NCI-H2171 (cell line): ENCODE data around the gene ZBTB40.

Experiments used
- DNase-seq: peaks from one replicate; lab custom pipeline; 2025; lab: John Stamatoyannopoulos, UW

Gene ZBTB40

GRCh38 chr1:22471610-22472009 lies 20.0 kb downstream of the ZBTB40 start:
- no peak for DNase-seq

GRCh38 chr1:22472596-22472995 lies 20.9 kb downstream of the ZBTB40 start:
- no peak for DNase-seq

- no peak for DNase-seq
Observed at GRCh38 chr1:22473952-22474351, 22.3 kb downstream of the ZBTB40 start.

DNA sequence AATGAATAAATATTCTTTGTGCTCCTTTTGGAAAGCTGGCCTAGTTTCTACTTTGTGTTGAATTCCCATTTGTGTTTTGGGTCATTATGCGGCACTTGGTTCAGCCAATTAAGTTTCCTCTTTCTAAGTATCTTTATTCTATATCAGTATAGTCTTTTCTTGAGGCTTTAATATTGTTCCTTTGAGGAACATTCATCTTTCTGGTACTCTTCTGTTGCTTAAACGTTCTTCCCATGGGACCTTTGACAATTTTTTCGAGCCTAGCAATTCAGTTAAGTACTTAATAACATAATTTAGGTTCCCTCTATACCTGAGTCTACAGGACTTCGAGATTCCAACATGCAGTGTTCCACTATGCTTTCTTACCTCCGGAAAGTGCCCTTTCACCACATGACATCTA lies 24.9 kb downstream of the ZBTB40 start:
- DNase-seq: no peak

DNA sequence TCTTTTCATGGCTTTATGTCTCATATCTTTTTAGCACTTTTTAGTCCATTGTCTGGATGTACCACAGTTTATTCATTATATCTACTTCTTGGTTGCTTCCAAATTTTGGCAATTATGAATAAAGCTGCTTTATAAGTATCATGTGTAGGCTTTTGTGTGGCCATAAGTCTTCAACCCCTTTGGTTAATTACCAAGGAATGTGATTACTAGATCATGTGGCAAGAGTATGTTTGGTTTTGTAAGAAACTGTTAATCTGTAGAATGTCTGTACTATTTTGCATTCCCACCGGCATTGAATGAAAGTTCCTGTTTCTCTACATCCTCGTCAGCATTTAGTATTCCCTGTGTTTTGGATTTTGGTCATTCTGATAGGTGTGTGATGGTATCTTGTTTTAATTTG lies 31.5 kb downstream of the ZBTB40 start:
- DNase-seq: no peak

DNA sequence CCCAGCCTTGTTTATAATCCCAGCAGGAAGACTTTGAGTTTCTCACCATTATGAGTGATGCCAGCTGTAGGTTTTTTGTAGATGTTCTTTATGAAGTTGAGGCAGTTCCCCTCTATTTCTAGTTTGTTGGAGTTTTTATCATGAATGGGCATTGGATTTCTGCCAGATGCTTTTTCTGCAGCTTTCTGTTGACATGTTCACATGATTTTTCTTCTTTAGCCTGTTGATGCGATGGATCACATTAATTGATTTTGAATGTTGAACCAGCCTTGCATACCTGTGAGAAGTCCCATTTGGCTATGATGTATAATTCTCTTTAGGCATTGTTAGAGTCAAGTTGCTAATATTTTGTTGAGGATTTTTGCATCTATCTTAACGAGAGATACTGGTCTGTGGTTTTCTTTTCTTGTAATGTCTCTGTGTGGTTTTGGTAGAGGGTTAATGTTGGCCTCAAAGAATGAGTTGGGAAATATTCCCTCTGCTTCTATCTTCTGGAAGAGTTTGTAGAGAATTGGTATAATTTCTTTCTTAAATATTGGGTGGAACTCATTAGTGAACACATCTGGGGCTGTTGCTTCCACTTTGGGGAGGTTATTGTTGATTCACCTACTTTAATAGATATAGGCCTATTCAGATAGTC lies 33.2 kb downstream of the ZBTB40 start:
- DNase-seq: no peak

DNA sequence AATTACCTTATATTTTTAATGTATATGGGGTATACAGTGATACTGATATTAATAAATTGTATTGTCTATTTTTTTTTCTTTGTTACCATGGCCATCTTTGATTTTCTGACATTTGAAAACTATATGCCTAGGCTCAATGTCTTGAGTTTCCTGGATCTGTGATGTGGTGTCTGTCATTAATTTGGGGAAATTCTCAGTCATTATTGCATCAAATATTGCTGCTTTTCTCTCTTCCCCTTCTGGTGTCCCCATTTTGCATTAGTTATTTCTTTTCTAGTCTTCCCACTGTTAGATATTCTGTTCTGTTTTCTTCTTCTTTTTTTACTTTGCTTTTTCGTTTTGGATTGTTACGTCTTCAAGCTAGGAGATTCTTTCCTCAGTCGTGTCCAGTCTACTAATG lies 33.8 kb downstream of the ZBTB40 start:
- DNase-seq: no peak

DNA sequence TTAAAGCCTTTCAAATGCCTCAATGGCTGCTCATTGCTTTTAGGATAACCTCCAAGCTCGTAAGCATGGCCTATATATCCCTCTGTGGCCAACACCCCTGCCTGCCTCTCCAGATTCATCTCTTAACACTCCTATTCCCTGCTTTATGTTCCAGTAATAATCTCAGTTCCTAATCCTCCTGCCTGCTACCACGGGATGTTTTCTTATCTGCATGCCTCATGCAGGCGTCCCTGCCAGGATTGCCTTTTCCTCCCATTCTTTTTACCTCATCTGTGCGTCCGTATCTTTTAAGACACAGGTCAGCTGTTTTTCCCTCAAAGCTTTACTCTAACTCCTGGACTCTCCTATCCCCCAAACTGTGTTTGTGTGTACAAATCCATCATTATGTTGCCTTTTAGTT lies 36.1 kb downstream of the ZBTB40 start:
- DNase-seq: no peak

DNA sequence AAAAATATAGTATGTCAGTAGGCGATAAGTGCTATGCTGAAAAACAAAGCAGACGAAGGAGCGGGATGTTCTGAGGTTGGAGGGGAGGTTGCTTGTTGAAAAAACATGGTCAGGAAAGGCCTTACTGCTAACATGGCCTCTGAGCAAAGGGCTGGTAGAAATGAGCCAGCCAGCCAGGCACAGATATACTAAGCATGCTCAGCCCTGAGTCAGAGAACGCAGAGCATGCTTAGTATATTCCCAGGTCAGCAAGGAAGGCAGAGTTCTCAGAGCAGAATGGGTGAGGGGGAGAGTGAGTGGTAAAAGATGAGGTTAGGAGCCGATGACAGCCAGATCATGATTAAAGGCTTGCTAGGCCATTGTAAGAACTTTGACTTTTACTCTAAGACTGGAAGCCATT lies 36.7 kb downstream of the ZBTB40 start:
- no peak for DNase-seq

GRCh38 chr1:22489278-22489677 lies 37.6 kb downstream of the ZBTB40 start:
- no peak for DNase-seq

DNA sequence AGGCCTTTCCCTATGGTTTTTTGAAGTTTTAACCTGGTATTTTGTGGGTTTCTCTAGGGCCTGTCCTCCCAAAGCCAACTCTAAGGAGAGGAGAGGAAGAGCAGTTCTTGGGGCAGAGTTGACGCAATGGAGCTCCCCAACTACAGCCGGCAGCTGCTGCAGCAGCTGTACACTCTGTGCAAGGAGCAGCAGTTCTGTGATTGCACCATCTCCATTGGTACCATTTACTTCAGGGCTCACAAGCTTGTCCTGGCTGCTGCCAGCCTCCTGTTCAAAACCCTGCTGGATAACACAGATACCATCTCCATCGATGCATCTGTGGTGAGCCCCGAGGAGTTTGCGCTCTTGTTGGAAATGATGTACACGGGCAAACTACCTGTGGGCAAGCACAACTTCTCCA lies 38.2 kb downstream of the ZBTB40 start:
- DNase-seq: no peak

DNA sequence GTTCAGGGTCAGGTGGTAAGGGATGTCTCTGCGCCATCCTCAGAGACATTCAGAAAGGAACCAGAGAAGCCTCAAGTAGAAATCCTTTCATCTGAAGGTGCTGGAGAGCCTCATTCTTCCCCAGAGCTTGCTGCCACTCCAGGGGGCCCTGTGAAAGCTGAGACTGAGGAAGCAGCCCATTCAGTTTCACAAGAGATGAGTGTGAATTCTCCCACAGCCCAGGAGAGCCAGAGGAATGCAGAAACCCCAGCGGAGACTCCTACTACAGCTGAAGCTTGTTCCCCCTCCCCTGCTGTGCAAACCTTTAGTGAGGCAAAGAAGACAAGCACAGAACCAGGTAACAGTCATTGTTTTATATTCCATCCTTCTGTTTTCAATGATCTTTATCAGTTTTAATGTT lies 38.7 kb downstream of the ZBTB40 start:
- DNase-seq: no peak

GRCh38 chr1:22491995-22492715 lies 40.5 kb downstream of the ZBTB40 start:
- DNase-seq: no peak

DNA sequence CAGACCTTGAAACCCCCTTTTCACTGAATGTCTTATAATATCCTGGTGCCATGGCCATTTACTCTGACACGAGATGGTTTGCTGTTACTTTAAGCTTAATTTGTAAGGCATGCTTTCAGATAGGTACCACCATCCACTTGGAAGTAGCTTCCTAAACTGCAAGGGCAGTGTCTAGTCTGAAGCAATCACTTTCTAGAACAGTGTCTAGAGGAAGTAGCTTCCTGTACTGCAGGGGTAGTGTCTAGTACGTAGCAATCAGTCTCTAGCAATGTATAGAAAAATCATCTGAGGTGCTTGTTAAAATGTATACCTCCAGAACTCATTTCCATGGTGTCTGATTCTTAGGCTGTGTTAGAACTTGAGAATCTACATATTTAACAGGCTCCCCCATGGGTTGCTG lies 42.5 kb downstream of the ZBTB40 start:
- no peak for DNase-seq

GRCh38 chr1:22494943-22495579 lies 43.4 kb downstream of the ZBTB40 start:
- no peak for DNase-seq

DNA sequence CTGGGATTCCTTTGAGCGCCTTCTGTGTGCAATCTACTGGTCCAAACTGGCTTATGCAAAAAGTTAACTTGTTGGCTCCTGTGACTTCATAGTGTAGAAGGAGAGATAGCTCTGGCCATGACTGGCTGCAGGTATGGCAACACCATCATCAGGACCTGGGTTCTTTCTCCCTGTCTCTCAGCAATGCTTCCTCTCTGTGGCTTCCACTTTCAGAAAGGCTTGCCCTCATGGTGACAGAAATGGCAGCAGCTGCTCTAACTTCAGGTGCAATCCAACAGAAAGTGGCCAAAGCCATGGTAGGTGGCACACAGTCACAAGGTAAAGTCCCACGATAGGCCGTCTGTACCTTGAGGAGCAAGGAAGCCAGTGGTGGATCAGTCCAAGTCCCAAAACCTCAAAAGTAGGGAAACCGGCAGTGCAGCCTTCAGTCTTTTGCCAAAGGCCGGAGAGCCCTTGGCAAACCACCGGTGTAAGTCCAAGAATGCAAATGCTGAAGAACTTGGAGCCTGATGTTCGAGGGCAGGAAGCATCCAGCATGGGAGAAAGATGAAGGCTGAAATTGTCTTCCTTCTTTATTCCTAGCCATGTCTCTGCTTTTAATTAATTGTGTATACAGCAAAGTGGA lies 45.0 kb downstream of the ZBTB40 start:
- no peak for DNase-seq

DNA sequence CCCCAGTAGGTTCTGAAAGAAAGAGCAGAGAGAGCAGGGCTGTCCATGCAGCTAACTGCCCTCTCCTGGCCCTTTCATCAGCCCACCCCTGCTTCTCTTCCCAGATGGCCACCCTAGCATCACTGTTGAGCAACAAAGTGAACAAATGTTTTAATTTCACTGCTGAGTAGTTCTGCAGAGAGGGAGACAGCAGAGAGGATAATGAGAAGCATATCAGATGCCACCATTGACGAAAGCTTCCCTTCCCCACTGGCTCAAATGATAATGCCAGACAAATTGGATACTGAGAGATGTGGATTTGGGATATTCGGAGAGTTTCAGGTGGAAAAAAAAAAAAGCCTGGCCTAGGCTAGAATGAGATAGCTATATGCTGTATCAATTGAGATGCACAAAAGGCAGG lies 46.8 kb downstream of the ZBTB40 start:
- DNase-seq: no peak

- no peak for DNase-seq
Observed at GRCh38 chr1:22500058-22500457, 48.4 kb downstream of the ZBTB40 start.

- DNase-seq: peak; percentile 52
Observed at GRCh38 chr1:22500471-22500870, 48.8 kb downstream of the ZBTB40 start.

GRCh38 chr1:22502202-22502601 lies 50.6 kb downstream of the ZBTB40 start:
- no peak for DNase-seq

DNA sequence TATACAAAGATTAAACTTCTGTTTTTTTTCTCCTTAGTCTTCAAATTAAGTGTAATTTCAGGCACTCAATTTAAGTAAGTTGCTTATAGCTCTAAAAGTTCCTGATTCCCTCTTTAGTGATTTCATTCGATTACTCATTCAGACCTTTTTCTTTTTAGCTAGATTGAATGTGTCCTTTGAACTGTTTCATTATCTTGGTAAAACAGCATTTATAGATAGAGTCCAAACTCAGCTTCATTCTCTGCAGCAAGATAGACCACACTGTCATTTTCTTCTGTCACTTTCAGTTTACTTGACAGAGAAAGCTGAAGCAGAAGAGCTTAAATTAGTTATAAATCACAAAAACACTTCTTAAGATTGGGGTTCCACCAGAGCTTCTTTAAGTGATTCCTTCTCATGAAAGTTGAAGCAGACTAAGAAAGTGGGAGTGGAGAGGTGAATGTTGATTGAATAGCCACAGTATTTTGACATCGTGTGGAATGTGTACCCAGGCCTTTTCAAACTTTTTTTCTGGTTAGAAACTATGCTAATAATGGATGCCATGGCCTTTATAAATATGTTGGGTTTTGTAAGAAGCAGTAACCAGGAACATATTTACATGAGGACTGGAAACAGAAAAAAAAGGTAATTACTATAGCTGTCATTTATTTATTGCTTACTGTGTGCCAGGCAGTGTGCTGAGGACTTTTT lies 52.2 kb downstream of the ZBTB40 start:
- no peak for DNase-seq

GRCh38 chr1:22506130-22506692 lies 54.6 kb downstream of the ZBTB40 start:
- DNase-seq: no peak
